ENCODE data around the gene P4HB.

- no peak for TF ChIP-seq MAX (IDR thresholded peaks at IDR 0.05)
- no peak for TF ChIP-seq EP300 (IDR thresholded peaks at IDR 0.05; ENCODE audit: borderline replicate concordance)
- TF ChIP-seq TAF1 (IDR thresholded peaks at IDR 0.05; ENCODE audit: low read depth): no peak
- TF ChIP-seq REST (IDR thresholded peaks at IDR 0.05; ENCODE audit: low read depth): no peak
- TF ChIP-seq YY1 (IDR thresholded peaks at IDR 0.05; ENCODE audit: low read depth): no peak
- TF ChIP-seq CEBPB (IDR thresholded peaks at IDR 0.05): no peak
- no peak for TF ChIP-seq ZBTB7A (IDR thresholded peaks at IDR 0.05; ENCODE audit: low read depth)
- TF ChIP-seq USF1 (IDR thresholded peaks at IDR 0.05): no peak
- TF ChIP-seq RAD21 (IDR thresholded peaks at IDR 0.05; ENCODE audit: low read depth): no peak
- no peak for TF ChIP-seq FOXM1 (IDR thresholded peaks at IDR 0.05; ENCODE audit: borderline replicate concordance, low read depth)
- no peak for TF ChIP-seq EGR1 (IDR thresholded peaks at IDR 0.05)
Observed at GRCh38 chr17:81865358-81865732, 5.0 kb upstream of the P4HB start.
